ENCODE results near the gene SERPIND1. TPM values are rescaled to one million over a fixed set of nuclear protein-coding genes. Genes with fewer than 3 reads are reported as not detected.

SERPIND1 gene
- total RNA-seq, 4 donors from 2014 or later: 0.46 to 0.83 (median 0.50) TPM; not detected in 1

DNA sequence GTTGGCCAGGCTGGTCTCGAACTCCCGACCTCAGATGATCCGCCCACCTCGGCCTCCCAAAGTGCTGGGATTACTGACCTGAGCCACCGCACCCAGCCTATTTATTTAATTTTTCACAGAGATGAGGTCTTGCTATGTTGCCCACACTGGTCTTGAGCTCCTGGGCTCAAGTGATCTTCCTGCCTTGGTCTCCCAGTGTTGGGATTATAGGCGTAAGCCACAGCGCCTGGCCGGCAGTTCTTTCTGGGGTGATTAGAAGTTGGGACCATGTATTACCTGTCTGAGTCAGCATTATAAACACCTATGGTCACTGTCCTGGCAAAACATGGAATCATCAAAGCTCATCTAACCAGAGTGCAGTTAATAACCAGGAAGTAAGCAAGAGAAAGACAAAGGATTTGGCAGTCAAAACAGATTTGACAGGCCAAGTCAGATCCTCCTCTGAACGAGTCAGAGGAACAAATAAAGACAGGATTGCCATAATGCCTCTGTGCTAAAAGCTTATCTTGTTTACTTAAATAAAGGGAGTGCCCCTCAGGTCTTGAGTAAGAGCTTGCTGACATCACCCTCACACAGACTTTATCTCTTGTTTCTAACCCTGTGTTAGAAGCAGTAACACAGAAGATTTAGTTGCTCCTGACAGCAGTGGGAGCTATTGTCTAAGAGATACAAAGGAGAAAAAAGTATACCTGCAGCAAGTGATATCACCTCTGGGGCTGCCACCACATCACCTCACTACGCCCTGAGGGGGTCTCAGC lies 3.7 kb downstream of the SERPIND1 start:
- Histone ChIP-seq H3K4me1 (peaks cover 0 to 6% (median 0%) of the 10 kb centered on the region in 4 donors), H3K9me3 (no peaks in the 10 kb centered on the region), H3K4me3 (no peak overlapping the region), H3K36me3 (peaks cover 16 to 76% (median 35%) of the 10 kb centered on the region in 4 donors), H3K27ac (replicated peaks in 1 of 4) (peak overlapping the region in 2 of 4 donors; percentile 39 to 42), H3K27me3 (no peaks in the 10 kb centered on the region)
- WGBS: 84% methylated on average over 10 of the region's 10 CpGs
- TF ChIP-seq POLR2A (IDR thresholded peaks at IDR 0.05; ENCODE audit: low read depth) (no peak), POLR2AphosphoS5 (IDR thresholded peaks at IDR 0.05) (peak in 1 of 2 donors; percentile 18)
- intact Hi-C loops (cut with DNase I): no loop called here
- DNase-seq (ENCODE audit: extremely low spot score): no peak

DNA sequence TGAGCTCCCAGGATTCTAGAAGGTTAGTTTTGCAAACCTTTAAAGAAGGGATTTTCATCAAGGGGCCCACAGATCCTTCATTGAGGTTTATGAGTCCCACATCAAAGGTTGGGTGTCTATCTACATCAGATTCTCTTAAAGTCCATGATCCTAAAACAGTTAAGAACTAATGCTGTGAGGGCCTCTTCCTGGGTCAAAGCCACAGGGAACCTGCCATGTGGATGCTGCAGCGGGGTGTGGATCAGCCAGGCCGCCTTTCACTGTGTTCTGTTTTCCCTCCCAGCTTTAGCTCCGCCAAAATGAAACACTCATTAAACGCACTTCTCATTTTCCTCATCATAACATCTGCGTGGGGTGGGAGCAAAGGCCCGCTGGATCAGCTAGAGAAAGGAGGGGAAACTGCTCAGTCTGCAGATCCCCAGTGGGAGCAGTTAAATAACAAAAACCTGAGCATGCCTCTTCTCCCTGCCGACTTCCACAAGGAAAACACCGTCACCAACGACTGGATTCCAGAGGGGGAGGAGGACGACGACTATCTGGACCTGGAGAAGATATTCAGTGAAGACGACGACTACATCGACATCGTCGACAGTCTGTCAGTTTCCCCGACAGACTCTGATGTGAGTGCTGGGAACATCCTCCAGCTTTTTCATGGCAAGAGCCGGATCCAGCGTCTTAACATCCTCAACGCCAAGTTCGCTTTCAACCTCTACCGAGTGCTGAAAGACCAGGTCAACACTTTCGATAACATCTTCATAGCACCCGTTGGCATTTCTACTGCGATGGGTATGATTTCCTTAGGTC lies 5.3 kb downstream of the SERPIND1 start:
- peaks cover 0 to 6% (median 0%) of the 10 kb centered on the region in 4 donors for H3K4me1 ChIP-seq
- no peaks in the 10 kb centered on the region for H3K27me3 ChIP-seq
- H3K9me3 ChIP-seq: no peaks in the 10 kb centered on the region
- WGBS: 83% methylated on average over 25 of the region's 25 CpGs
- no peak for DNase-seq (ENCODE audit: extremely low spot score)
- peak overlapping the region in 3 of 4 donors; percentile 9 to 46 (median 34) for H3K27ac ChIP-seq (replicated peaks in 1 of 4)
- no peak overlapping the region for H3K4me3 ChIP-seq
- H3K36me3 ChIP-seq: peaks cover 16 to 74% (median 33%) of the 10 kb centered on the region in 4 donors
- intact Hi-C loops (cut with DNase I): no loop called here
- TF ChIP-seq POLR2A (IDR thresholded peaks at IDR 0.05; ENCODE audit: low read depth): no peak
- TF ChIP-seq EP300 (IDR thresholded peaks at IDR 0.05): no peak
- TF ChIP-seq POLR2AphosphoS5 (IDR thresholded peaks at IDR 0.05): no peak
- TF ChIP-seq, protein P1, sequence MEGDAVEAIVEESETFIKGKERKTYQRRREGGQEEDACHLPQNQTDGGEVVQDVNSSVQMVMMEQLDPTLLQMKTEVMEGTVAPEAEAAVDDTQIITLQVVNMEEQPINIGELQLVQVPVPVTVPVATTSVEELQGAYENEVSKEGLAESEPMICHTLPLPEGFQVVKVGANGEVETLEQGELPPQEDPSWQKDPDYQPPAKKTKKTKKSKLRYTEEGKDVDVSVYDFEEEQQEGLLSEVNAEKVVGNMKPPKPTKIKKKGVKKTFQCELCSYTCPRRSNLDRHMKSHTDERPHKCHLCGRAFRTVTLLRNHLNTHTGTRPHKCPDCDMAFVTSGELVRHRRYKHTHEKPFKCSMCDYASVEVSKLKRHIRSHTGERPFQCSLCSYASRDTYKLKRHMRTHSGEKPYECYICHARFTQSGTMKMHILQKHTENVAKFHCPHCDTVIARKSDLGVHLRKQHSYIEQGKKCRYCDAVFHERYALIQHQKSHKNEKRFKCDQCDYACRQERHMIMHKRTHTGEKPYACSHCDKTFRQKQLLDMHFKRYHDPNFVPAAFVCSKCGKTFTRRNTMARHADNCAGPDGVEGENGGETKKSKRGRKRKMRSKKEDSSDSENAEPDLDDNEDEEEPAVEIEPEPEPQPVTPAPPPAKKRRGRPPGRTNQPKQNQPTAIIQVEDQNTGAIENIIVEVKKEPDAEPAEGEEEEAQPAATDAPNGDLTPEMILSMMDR (IDR thresholded peaks at IDR 0.05): no peak

DNA sequence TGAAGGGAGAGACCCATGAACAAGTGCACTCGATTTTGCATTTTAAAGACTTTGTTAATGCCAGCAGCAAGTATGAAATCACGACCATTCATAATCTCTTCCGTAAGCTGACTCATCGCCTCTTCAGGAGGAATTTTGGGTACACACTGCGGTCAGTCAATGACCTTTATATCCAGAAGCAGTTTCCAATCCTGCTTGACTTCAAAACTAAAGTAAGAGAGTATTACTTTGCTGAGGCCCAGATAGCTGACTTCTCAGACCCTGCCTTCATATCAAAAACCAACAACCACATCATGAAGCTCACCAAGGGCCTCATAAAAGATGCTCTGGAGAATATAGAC lies 5.9 kb downstream of the SERPIND1 start:
- Histone ChIP-seq H3K4me1 (peaks cover 0 to 6% (median 0%) of the 10 kb centered on the region in 4 donors), H3K9me3 (no peaks in the 10 kb centered on the region), H3K27ac (replicated peaks in 1 of 4) (no peak overlapping the region), H3K27me3 (no peaks in the 10 kb centered on the region), H3K36me3 (peaks cover 13 to 74% (median 33%) of the 10 kb centered on the region in 4 donors), H3K4me3 (no peak overlapping the region)
- WGBS: 87% methylated on average over 5 of the region's 5 CpGs
- TF ChIP-seq, protein P1 (IDR thresholded peaks at IDR 0.05): no peak
- TF ChIP-seq EP300 (IDR thresholded peaks at IDR 0.05) (no peak), POLR2AphosphoS5 (IDR thresholded peaks at IDR 0.05) (no peak), POLR2A (IDR thresholded peaks at IDR 0.05; ENCODE audit: low read depth) (no peak)
- DNase-seq (ENCODE audit: extremely low spot score): no peak
- intact Hi-C loops (cut with DNase I): no loop called here

- DNase-seq (ENCODE audit: extremely low spot score): no peak
- Histone ChIP-seq H3K9me3 (no peaks in the 10 kb centered on the region), H3K36me3 (peaks cover 10 to 72% (median 38%) of the 10 kb centered on the region in 4 donors), H3K4me3 (no peak overlapping the region), H3K27ac (replicated peaks in 1 of 4) (no peak overlapping the region), H3K27me3 (no peaks in the 10 kb centered on the region), H3K4me1 (peaks cover 0 to 6% (median 0%) of the 10 kb centered on the region in 4 donors)
- intact Hi-C loops (cut with DNase I): no loop called here
- 91% methylated on average over 11 of the region's 11 CpGs for WGBS
- no peak for TF ChIP-seq POLR2AphosphoS5 (IDR thresholded peaks at IDR 0.05)
- TF ChIP-seq, protein P1 (IDR thresholded peaks at IDR 0.05): no peak
- TF ChIP-seq EP300 (IDR thresholded peaks at IDR 0.05): no peak
- TF ChIP-seq POLR2A (IDR thresholded peaks at IDR 0.05; ENCODE audit: low read depth): no peak
Observed at GRCh38 chr22:20781272-20781990, 7.5 kb downstream of the SERPIND1 start.

All from esophagus muscularis mucosa (tissue), 4 donors.